HG03342 (cell line): ENCODE measurements around the gene ACAD9.
"Not testable (repeated sequence)": the region's sequence is repeated elsewhere in the genome, so short reads cannot be mapped to it uniquely, and the experiment has no call there.

ENCODE experiments used
- ATAC-seq: cut with Tn5 transposase; IDR thresholded peaks from one replicate; pipeline ENCODE4 v1.9.1; 2021; ENCODE audit warnings: mild to moderate bottlenecking, moderate library complexity; ENCODE audit not compliant: unreplicated experiment

The ACAD9 gene

GRCh38 chr3:128889139-128889894 lies 9.9 kb downstream of the ACAD9 start:
- ATAC-seq: no peak

GRCh38 chr3:128895843-128896697 lies 16.6 kb downstream of the ACAD9 start:
- no peak for ATAC-seq

- ATAC-seq: no peak
These were observed 23.0 kb downstream of the ACAD9 start for GRCh38 chr3:128902426-128902825.

- ATAC-seq: no peak
These were observed 24.1 kb downstream of the ACAD9 start for GRCh38 chr3:128903501-128903900.

- ATAC-seq: no peak
These were observed 26.8 kb downstream of the ACAD9 start for GRCh38 chr3:128906031-128906803.

- no peak for ATAC-seq
These were observed 27.5 kb downstream of the ACAD9 start for GRCh38 chr3:128906804-128907525.

GRCh38 chr3:128907706-128908445 lies 28.5 kb downstream of the ACAD9 start:
- ATAC-seq: no peak

GRCh38 chr3:128908951-128909350 lies 29.5 kb downstream of the ACAD9 start:
- ATAC-seq: no peak

- no peak for ATAC-seq
These were observed 30.6 kb downstream of the ACAD9 start for GRCh38 chr3:128910006-128910405.

- no peak for ATAC-seq
These were observed 32.5 kb downstream of the ACAD9 start for GRCh38 chr3:128911911-128912310.

- ATAC-seq: no peak
These were observed 35.7 kb downstream of the ACAD9 start for GRCh38 chr3:128914966-128915645.

GRCh38 chr3:128917291-128917690 lies 37.9 kb downstream of the ACAD9 start:
- ATAC-seq: no peak

- ATAC-seq: no peak
These were observed 40.6 kb downstream of the ACAD9 start for GRCh38 chr3:128919988-128920387.

- ATAC-seq: no peak
These were observed 43.5 kb downstream of the ACAD9 start for GRCh38 chr3:128922804-128923459.

- ATAC-seq: no peak
These were observed 44.2 kb downstream of the ACAD9 start for GRCh38 chr3:128923576-128923975.

- ATAC-seq: not testable (repeated sequence)
These were observed 44.6 kb downstream of the ACAD9 start for GRCh38 chr3:128923986-128924385.

- no peak for ATAC-seq
These were observed 49.9 kb downstream of the ACAD9 start for GRCh38 chr3:128929364-128929763.

- no peak for ATAC-seq
These were observed 51.6 kb downstream of the ACAD9 start for GRCh38 chr3:128931046-128931445.
